ENCODE measurements around the gene METTL25B. TPM values are rescaled to one million over a fixed set of nuclear protein-coding genes. Genes with fewer than 3 reads are reported as not detected.
A peak's percentile ranks its signal among the peaks of the same experiment; 100 is the strongest.

METTL25B gene
- total RNA-seq, 1 experiment from 2014 or later = 34.6 TPM

DNA sequence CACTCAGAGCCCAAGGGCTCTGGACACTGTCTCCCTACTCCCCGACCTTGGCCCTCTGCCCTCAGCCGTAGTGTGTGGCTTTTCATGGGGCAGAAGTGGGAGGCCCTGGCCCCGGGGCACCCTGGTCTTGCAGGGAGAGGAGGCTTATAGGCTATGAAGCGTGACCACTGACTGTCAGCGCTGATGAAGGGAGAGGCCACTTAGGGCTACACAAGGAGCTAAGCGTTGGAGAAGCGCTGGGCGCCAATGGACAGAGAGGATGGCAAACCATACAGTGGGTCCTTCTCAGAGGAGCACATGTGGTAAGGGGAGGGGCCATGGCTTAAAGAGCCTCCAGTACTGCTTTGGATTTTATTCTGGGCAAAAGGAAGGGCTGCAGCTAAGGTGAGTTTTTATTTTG, 30.8 kb upstream of the METTL25B start:
- DNase-seq (ENCODE audit: low read depth) = peak; percentile 57
- in situ Hi-C loops (cut with HindIII; ENCODE audit: low pct_unique_long_range_greater_than_20kb, low sequenced_read_pairs) = no loop called here

DNA sequence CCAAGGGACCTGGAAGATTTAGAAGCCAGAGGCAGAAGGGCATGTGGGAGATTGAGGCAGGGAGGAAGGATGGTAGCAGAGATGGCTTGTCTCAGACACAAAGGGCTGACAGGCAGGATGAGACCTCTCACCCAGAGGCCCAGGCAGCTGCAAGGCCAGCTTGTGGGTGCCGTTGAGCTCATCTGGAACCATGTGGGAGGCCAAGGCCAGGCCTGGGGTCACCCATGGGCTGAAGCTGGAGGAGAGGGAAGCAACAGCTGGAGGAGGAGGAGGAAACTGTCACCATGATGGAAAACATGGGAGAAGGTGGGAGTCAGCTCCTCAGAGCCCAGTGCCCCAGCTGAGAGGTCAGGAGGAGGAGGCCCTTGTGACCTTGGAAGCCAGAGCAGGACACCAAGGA, 29.3 kb upstream of the METTL25B start:
- in situ Hi-C loops (cut with HindIII; ENCODE audit: low pct_unique_long_range_greater_than_20kb, low sequenced_read_pairs) = no loop called here
- no peak for DNase-seq (ENCODE audit: low read depth)

DNA sequence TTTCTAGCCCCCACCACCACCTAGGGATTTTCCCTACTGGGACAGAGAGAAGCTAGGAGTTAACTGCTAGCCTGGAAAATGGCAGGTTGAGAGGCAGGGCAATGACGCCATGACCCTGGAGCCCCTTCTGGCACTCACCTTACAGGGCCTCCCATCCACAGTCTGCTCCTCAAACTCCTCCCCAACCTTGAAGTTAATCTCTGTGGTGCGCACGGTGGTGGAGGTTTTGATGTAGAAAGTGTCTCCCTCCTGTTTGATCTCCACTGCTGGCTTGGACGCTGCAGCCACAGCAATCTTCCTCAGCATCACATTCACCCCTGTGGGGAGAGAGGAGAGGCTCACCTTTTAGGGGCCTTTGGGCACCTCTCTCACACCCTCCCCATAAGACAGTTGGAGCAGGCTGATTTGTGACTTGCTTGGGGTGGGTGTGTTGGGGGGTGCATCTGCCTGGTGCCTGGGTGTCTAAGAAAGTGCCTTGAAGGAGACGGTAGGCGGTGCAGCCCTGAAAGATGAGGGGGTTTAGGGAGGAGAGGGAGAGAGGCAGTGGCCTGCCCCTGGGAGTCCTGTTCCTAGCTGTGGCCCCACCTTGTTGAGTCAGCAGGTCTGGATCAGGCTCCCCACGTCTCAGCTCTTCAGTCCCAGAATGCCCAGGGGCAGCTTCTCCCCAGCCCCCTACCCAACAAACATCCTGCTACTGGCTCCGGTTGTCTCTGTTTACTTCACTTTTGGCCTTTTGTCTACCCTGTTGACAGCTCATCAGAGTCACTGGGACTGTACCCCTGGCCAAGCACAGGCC, 27.3 kb upstream of the METTL25B start:
- in situ Hi-C loops (cut with HindIII; ENCODE audit: low pct_unique_long_range_greater_than_20kb, low sequenced_read_pairs) = no loop called here
- no peak for DNase-seq (ENCODE audit: low read depth)

DNA sequence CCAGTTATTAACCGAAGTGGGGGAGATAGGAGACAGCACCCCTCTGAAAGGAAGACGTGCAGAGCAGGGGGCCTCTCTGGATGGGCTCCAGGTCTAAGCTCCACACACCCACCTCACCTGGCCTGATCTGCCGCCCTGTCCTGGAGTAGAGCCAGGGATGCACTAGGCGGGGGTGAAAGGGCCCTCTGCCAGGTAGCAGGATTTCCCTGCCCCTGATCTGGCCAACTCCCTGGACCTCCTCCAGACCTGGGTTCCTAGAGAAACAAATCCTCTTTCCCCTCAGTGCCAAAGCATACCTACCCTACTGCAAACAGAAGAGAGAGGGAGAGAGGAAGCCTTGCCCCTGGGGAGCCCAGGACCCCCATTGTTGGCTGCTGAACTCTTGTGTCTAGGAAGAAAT, 24.9 kb upstream of the METTL25B start:
- DNase-seq (ENCODE audit: low read depth) = no peak
- in situ Hi-C loops (cut with HindIII; ENCODE audit: low pct_unique_long_range_greater_than_20kb, low sequenced_read_pairs) = no loop called here

DNA sequence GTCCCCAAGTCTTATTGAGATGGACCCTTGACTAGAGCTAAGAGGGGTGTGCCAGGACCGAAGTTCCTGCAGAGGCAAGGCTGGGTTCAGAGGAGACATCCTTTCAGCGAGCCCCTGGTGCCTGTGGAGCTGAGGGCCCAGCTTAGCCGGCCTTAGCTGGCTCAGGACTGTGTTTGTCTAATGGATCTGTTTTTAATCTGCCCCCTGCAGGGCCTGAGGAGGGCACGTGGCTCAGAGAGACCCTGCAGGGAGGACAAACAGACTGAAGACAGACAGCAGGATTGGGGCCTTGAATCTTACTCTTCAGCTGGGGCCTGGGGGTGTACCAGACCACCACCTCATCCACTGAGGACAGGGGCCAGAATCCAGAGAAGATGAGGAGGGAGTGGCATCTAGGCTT, 24.5 kb upstream of the METTL25B start:
- in situ Hi-C loops (cut with HindIII; ENCODE audit: low pct_unique_long_range_greater_than_20kb, low sequenced_read_pairs) = no loop called here
- DNase-seq (ENCODE audit: low read depth) = no peak

DNA sequence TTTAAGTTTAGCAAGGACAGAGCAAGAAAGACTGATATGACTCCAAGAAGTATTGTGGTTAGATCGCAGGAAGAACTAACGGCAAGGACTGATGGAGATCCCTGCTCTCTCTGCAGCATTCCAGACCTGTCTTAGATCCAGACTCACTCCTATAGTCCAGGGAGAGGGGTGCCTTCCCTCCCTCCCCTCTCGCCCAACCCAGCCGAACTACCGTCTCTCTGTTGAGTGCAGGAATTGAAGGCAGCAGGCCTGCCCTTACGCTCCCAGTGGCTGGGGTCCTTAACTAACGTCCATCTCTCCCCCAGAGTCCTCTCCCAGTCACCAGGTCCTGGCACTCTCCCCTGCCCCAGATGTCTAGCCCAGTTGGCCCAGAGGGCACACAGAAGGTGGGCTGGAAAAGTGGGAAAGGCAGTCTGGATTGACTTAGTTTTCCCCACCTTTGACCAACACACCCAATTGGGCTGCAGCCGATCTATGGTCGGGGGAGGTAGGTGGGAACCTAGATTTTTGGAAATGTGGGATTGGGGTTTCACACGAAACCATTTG, 24.0 kb upstream of the METTL25B start:
- in situ Hi-C loops (cut with HindIII; ENCODE audit: low pct_unique_long_range_greater_than_20kb, low sequenced_read_pairs) = no loop called here
- no peak for DNase-seq (ENCODE audit: low read depth)

DNA sequence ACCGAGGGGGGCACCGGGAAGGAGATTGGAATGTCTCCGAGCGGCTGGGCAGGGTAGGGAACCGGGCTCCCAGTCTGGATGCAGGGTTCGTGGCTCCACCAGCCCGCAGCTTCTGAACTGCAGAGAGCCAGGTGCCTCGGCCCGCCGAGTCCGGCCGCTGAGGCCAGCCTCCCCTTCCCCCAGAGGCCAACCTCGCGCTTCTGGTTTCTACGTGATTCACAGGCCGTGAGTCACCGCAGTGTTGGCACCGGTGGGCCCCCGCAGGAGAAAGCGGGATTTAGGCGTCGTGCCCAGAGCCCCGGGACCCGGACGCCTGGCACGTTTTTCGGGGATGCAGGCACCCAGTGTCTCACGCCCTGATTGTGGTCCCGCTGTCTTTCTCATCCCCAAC, 23.3 kb upstream of the METTL25B start:
- in situ Hi-C loops (cut with HindIII; ENCODE audit: low pct_unique_long_range_greater_than_20kb, low sequenced_read_pairs) = no loop called here
- DNase-seq (ENCODE audit: low read depth) = no peak

- in situ Hi-C loops (cut with HindIII; ENCODE audit: low pct_unique_long_range_greater_than_20kb, low sequenced_read_pairs) = no loop called here
- no peak for DNase-seq (ENCODE audit: low read depth)
Observed at GRCh38 chr1:156705321-156705917, 22.9 kb upstream of the METTL25B start, which contains the start of gene CRABP2. CRABP2 (minus strand) TSS chr1:156705583; CDS start chr1:156705446, 137 bp downstream.

DNA sequence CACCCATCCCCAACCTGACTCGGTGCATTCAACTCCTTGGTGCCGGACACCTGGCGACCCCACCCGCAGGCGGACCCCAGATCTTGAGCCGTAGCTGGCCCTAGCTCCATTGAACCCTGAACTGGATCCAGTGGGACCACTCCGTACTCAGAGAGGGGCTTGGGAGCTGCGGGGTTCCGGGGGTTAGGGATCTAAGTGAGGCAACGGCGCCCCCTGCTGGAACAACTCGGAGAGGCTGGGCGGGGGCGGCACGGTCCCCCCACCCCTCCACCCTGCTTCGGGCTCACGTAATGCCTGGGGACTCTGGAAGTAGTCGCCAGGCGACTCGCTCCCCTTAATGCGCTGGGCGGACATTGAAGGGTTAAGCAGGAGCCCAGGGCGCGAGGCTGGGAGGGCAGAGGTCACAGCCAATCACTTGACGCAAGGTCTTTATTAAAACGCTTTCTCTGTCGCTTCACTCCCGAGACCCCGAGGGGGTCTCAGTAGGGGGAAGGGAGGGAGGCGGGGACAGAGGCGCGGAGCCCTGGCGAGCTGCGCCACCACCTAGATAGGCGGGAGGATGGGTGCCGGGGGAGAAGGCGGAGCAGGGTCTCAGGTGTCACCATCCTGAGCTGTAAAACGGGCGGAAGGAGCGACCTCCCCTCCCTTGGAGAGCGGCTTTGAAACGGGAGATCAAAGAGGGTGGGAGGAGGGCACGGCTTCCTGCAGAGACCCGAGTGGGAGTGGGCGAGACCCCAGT, 22.2 kb upstream of the METTL25B start:
- in situ Hi-C loops (cut with HindIII; ENCODE audit: low pct_unique_long_range_greater_than_20kb, low sequenced_read_pairs) = no loop called here
- DNase-seq (ENCODE audit: low read depth) = no peak

DNA sequence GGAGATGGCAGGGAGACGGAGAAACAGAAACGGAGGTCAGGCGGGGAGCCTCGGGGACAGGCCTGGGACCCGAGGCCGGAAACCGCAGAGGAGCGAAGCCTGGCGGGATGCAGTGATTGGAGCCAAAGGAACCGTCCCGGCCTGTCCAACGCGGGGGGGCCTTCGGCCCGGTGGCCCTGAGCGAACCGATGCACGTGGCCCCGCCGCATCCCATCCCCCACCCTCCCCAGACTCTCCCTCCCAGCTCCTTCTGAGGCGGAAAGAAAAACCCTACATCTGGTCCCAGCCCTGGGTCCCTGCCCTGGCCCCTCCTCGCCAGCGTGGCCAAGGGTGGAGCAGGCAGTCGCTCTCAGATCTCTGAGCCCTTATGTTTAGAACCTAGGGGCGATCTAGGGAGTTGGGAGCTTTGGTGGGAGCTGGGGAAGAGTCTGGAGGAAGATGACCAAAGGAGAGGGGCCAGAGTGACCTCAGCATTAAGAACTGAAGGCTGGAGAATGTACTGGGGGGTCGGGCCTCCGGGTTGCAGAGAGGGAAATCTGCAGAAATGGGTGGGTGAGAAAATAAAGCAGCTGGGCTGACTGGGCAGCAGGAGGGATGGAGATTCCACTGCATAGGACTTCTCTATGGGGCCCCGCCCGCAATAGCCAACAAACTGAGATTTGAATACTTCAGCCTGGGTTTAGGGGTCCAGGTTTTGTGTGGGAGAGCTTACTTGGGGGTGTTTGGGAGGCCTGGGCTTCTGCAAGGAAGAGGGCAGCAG, 21.4 kb upstream of the METTL25B start:
- in situ Hi-C loops (cut with HindIII; ENCODE audit: low pct_unique_long_range_greater_than_20kb, low sequenced_read_pairs) = no loop called here
- DNase-seq (ENCODE audit: low read depth) = no peak

GRCh38 chr1:156707417-156708217, 20.7 kb upstream of the METTL25B start:
- DNase-seq (ENCODE audit: low read depth) = no peak
- in situ Hi-C loops (cut with HindIII; ENCODE audit: low pct_unique_long_range_greater_than_20kb, low sequenced_read_pairs) = no loop called here

DNA sequence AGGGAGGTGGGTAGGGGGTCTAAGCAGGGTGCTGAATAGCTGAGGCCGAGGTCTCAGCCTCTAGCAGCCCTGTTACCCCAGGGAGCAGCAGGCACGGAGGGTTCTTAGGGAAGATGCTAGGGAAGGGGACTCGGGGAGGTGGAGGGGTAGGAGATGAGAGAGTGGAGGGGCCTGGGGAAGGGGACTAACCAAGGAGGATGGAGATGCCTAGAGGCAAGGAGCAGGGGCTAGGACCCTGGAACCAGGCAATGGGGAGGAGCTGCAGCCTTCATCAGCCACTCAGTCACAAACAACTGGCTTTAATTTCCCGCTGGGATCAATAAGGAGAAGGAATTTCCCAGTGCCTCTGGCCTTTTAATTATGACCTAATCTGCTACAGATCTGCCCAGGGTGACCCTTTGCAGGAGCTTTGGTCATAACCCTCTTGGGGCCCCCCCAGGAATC, 20.0 kb upstream of the METTL25B start:
- in situ Hi-C loops (cut with HindIII; ENCODE audit: low pct_unique_long_range_greater_than_20kb, low sequenced_read_pairs) = no loop called here
- no peak for DNase-seq (ENCODE audit: low read depth)

DNA sequence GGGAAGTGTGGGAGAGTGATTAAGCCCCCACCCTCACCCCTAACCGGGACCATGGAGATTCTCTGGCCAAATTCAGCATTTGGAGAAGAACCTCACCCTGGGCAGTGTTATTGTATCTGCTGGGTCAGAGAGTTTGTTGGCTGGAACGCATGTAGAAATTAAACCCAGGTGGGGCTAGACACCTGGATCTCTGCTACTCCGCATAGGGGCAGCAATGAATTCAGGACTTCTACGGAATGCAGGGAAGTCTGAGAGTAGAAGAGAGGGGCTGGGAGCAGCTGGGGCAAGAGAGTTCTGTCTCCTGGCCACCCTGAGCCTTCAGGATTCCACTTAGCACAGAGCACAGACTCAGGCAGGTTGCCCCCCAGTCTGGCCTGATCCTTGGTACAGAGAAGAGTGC, 19.2 kb upstream of the METTL25B start:
- in situ Hi-C loops (cut with HindIII; ENCODE audit: low pct_unique_long_range_greater_than_20kb, low sequenced_read_pairs) = no loop called here
- no peak for DNase-seq (ENCODE audit: low read depth)

DNA sequence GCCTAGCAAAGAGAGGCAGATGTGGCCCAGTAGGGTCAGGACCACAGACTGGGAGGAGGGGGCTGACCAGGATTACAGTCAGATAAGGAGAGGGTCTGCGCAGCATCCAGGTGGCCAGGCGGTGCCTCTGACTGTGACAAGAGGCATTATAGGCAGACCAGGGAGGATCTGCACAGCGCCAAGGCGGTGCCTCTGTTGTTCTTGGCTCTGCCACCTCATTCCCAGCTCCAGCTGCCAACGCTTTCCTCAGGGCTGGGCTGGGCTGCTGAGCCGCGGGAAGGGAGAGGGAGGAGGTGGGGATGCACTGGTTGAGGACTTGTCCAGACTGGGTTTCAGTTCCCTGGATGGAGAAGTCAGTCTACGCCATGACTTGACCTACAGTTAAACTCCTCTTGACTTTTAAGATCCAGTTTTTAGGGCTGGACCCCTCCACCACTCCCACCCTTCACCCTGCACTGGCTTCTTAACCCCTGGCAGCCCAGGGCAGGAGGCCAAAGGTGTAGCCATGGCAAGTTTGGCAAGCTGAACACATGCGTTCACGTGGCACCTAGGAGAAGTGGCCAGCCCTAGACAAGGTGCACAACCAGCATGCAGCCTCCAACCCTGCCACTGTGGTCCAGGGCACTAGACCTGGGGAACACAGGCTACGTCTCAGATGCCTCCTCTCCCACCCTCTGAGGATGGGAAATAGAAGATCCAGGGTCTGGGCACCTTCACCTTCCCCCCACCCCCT, 18.3 kb upstream of the METTL25B start:
- in situ Hi-C loops (cut with HindIII; ENCODE audit: low pct_unique_long_range_greater_than_20kb, low sequenced_read_pairs) = no loop called here
- DNase-seq (ENCODE audit: low read depth) = peak; percentile 82

DNA sequence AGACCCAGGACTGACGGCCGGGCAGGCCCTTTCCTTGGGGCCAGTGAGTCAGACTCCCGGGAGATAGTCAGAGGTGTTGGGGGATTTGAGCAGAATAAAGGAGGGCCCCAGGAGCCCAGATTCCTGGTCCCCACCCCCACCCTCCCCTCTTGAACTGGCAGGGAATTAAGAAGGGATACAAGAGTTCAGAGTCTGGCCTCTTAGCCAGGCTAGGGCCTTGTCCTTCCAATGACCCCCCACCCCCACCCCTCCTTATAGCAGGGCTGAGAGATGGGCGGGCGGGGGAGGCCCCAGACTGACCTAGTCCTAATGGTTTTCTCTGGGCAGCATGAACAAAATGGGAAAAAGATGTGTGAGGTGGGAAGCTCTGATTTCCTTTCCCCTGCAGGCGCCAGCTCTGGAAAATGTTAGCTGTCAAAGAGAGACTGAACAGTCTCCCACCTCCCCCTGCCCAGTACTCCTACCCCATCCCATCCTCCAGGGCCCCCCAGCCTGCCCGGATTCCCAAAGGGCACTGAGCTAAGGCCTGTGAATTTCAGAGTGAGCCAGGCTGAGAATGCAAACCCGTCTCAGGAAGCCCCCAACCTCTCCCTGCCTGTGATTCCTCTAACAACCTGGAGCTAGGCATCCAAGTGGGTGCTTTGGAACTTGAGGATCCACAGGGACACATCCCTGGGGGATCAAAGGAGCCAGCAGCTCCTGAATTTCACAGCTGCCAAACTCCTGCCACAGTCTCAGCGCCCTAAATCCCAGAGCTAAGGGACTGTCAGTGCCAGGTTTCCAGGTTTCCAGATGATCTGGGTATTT, 17.1 kb upstream of the METTL25B start:
- in situ Hi-C loops (cut with HindIII; ENCODE audit: low pct_unique_long_range_greater_than_20kb, low sequenced_read_pairs) = no loop called here
- no peak for DNase-seq (ENCODE audit: low read depth)

DNA sequence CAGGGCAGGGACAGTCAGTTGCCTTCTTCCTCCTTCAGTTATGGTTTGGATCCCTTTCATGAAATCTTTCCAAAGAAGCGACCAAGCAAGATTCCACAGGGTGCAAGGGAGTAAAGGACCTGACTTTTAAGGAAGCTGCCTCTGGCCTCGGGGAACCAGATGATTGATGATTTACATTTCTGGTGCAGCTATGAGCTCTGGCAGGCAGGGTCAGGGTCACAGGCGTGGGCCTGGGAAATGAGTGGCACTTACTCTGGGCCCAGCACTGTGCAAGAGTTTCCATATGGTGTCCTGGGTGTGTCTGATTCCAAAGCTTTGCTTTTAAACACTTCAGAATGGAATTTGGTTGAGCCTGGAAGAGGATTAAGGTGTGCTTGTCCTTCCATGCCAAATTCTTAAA, 15.6 kb upstream of the METTL25B start:
- in situ Hi-C loops (cut with HindIII; ENCODE audit: low pct_unique_long_range_greater_than_20kb, low sequenced_read_pairs) = no loop called here
- peak; percentile 50 for DNase-seq (ENCODE audit: low read depth)
